Fibroblast of gingiva (primary cell): ENCODE results near the gene UGCG.
"Not testable (repeated sequence)": the region's sequence is repeated elsewhere in the genome, so short reads cannot be mapped to it uniquely, and the experiment has no call there.

Experiments used
- DNase-seq: peaks from one replicate; pipeline ENCODE4 v3.0.0-alpha.2; 2011; ENCODE audit warnings: low read depth

UGCG gene

DNA sequence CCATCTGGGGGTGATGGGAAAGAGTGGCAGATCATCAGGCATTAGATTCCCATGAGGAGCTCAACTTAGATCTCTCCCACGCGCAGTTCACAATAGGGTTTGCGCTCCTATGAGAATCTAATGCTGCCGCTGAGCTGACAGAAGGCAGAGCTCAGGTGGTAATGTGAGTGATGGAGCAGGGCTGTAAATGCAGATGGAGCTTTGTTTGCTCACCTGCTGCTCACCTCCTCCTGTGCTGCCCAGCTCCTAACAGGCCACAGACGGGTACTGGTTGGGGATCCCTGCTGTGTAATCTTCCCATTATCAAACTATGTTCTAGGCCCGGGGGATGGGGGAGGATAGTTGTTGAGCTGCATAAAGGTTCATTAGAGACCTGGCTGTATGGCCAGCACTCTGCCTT, 58.4 kb downstream of the UGCG start:
- no peak for DNase-seq

DNA sequence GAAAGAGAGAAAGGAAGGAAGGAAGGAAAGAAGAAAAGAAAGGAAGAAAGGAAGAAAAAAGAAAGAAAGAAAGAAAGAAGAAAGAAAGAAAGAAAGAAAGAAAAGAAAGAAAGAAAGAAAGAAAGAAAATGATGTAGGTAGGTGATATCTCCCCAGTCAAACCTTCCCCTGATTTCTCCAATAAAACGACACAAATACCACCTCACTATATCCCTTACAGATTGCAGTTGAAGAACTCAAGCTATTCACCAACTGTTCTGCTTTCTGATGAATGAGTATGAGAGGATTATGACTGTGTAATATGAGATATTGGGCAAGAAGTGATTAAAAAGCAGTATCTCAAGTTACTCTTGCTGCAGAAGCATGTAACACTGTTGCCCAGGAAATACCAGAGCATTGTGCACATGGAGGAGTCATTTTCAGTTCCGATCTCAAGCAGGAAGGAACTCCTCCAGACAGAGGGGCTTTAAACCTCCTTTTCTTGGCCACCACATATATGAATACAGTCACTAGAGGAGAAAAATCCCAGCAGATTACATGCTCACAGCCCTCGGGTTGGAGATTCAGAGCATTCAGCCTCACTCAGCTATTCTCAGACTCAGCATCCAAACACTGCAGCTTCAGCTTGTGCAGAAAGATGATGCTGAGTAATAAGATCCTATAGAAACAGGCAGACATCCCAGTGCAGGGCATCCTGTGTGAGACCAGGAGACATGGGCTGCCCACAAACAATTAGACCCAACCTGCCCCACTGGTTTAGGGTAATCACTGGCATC, 61.4 kb downstream of the UGCG start:
- peak; percentile 93 for DNase-seq

DNA sequence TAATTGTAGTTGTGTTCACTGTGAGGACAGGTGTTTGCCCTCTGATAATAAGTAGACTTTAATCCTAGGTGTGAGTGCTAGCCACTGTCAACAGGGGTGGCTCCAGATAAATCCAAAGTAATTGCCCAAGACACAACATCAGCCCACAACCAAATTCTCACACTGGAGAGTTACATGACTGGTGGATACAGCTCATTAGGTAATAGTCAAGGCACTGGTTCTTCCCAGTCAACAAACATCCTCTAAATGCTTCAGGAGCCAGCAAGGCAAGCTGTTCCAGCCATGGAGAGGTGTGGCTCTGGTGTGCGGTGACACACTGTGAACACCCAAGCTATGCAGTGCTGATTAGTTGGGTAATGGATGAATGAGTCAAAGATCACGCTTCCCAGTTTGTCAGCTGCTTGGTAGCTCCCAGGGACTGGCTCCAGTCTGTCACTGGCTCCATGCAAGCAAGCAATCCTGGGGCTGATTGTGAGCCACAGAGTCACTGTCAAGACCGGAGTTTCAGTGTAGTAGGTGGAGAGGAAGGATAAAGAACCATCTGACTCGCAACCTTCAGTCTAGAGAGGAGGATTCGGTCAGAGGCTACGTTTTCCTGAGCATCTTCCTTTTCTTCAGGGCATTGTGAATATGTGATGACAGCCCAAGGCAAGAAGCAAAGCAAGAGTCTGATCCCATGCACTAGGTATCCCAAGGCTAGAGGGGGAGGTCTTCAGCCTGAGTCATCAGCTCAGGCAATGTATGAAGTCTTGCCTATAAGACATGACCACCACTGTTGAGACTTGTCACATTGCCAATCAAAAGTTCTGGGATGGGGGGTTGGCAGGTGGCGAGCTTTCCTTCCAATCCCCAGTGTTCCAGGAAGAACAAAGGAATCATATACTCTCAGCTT, 63.1 kb downstream of the UGCG start:
- peak; percentile 82 for DNase-seq

DNA sequence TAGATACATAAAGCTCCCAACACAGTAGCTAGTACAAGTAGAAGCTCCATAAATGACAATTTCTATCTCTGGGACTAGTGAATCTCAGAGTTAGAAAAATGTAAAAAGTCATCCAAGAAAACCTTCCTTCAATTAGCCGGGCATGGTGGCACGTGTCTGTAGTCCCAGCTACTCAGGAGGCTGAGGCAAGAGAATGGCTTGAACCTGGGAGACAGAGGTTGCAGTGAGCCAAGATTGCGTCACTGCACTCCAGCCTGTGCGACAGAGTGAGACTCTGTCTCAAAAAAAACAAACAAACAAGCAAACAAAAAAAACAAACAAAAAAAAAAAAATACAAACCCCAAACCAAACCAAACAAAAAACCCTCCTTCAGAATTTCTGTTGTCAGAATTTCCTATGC, 63.9 kb downstream of the UGCG start:
- not testable (repeated sequence) for DNase-seq

DNA sequence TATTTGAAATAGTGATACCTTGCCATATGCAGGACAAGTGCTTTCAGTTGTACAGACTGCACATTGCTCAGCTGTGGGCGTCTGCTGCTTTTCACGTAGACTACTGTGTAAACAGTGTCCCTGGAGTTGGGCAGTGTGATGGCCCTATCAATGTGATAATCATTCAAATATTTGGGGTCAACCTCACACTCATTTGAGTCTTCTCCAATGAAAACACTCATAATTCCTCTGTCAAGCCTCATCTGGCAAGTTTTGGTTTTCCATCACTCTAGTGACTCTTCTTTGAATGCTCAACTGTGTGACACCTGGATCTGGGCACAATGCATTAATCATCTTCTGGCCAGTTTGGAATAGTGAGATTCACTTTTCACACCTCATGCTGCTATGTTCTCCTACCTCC, 64.4 kb downstream of the UGCG start:
- no peak for DNase-seq

DNA sequence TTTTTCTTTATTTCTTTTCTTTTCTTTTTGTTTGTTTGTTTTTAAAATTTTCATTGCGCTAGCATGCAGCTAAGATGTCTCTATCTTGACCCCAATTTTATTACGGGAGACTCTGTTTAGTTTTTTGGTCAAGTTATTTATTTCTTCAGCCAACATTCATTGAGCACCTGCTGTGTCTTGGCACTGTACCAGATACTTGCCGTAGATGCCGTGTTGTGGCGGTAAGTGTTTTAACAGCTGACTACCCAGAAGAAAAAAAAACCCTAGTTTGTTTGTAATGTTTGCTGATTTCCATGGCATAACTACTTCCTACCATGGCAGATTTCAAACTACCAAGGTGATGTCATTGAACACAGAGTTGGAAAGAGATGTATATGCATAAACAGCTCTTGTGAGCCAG, 65.0 kb downstream of the UGCG start:
- DNase-seq = no peak

DNA sequence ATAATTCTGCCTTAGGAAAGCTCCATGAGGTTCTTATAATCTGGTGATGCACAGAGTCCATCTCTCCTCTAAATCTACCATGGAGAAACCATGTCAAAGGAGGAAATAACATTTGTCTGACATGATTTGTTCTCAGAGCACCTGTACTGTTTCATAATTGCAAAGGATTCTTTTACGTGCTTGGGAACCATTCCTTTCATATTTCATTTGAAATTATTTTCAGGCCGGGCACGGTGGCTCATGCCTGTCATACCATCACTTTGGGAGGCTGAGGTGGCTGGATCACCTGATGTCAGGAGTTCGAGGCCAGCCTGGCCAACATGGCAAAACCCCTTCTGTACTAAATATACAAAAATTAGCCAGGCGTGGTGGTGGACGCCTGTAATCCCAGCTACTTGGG, 65.4 kb downstream of the UGCG start:
- DNase-seq = no peak

DNA sequence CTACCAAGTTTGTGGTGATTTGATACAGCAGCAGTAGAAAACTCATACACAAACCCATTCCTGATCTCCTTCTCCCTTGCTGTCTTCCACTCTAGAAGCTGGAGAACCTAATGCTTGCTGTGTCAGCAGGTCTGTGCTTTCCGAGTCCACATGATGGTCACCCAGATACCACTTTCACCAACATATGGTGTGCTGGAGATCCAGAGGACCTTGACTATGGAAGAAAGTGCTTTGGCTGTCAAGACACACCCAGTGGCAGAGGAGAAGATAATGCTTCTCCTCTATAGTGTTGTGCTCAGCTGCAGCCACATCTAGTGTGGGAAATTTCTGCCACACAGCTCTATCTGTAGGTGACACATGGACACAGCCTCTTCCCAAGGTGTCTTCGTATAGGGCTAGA, 67.4 kb downstream of the UGCG start:
- no peak for DNase-seq

DNA sequence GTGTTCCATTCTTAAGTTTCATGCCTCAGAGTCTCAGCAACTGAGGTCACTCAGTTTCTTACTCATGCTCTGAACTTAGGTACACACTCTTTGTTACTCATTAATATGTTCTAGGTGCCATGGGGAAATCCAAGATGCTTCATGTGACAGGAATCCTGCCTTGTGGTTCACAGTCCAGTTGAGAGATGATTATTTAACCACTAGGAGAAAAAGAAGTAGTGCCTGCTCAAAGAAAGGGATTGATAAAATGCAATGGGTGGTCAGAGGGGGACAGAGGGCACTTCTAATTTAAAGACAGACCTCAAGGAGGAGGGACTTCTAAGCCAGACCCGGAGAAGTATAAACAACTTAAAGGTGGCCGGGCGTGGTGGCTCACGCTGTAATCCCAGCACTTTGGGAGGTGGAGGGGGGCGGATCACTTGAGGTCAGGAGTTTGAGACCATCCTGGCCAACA, 69.0 kb downstream of the UGCG start:
- peak; percentile 80 for DNase-seq

DNA sequence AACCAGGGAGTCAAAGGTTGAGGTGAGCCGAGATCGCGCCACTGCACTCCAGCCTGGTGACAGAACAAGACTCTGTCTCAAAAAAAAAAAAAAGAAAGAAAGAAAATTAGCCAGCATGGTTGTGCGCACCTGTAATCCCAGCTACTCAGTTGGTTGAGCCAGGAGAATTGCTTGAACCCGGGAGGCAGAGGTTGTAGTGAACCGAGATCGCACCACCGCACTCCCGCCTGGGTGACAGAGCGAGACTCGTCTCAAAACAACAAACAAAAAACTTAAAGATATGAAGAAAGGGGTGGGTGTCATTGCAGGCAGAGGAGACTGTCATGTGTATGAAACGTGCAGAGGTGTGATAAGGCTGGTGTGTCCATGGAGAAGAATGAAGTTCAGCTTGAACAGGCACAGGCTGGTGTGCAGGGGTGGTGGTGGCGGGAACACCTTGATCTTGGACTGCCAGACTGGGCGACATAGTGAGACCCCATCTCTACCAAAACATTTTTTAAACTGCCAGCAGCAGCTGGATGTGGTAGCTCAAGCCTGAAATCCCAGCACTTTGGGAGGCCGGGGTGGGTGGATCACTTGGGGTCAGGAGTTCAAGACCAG, 69.6 kb downstream of the UGCG start:
- DNase-seq = no peak

DNA sequence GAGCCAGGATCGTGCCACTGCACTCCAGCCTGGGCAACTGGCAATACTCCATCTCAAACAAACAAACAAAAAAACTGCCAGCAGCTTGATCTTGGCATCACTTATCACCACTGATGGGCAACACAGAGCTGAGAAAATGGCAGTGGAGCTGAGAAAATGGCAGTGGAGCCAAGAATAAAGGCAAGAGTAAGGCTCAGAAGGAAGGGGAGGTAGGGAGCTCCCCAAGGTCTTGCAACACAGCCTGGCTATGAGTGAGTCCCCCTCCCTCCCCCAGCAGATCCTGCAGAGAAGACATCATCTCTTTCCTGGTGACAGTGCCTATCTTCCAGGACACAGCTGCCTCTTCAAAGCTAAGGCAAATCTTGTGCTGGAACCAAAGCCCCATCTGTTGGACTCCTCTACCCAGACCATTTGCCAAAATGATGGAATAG, 70.3 kb downstream of the UGCG start:
- DNase-seq = peak; percentile 36

DNA sequence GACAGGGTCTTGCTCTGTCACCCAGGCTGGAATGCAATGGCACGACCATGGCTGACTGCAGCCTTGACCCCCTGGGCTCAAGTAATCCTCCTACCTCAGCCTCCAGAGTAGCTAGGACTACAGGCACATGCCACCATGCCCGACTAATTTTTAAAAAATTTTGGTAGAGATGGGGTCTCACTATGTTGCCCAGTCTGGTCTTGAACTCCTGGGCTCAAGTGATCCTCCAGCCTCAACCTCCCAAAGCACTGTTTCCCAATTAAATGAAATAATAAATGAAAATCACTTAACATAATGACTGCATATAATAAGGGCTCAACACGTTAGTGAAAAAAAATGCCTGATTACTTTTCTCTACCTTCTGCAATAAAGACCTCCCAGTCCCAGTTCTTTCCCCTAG, 71.0 kb downstream of the UGCG start:
- DNase-seq = no peak

DNA sequence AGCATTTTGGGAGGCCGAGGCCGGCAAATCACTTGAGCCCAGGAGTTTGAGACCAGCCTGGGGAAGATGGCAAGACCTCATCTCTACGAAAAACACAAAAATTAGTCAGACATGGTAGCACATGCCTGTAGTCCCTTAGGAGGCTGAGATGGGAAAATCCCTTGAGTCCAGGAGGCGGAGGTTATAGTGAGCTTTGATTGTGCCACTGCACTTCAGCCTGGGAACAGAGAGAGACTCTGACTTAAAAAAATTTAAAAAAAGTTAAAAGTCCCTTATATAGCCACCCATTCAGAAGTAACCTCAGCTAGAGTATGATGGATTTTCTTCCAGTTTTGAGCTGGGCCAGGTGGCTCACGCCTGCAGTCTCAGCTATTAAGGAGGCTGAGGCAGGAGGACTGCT, 72.4 kb downstream of the UGCG start:
- DNase-seq = no peak

DNA sequence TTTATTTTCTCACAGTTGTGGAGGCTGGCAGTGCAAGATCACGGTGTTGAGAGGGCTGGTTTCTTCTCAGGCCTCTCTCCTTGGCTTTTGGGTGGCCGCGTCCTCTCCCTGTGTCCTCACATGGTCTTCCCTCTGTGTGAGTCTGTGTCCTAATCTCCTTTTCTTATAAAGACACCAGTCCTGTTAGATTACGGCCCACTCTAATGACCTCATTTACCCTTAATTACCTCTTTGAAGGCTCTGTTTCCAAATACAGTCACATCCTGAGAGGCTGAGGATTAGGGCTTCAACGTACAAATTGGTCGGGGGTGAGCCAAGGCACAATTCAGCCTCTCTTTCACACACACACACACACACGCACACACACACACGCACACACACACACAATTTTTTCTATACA, 73.0 kb downstream of the UGCG start:
- DNase-seq = no peak

DNA sequence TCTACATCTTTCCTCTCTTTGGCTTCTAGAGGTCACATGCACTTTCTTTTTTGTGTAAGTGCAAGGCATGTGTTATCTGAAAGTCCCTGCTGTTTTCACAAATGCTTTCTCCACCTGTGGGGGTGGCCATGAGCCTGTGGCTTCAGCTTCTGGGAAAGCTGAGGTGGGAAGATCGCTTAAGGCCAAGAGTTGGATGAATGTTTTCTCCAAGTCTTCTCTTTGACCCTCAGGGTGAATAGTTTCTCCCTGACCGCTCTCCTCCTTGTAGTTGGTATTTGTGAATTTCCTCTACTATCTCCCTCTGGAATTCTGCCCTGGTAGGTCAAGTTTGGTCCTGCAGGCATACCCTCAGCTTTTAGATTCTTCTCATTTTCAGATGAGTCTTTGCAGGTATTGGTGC, 74.2 kb downstream of the UGCG start:
- DNase-seq = no peak

DNA sequence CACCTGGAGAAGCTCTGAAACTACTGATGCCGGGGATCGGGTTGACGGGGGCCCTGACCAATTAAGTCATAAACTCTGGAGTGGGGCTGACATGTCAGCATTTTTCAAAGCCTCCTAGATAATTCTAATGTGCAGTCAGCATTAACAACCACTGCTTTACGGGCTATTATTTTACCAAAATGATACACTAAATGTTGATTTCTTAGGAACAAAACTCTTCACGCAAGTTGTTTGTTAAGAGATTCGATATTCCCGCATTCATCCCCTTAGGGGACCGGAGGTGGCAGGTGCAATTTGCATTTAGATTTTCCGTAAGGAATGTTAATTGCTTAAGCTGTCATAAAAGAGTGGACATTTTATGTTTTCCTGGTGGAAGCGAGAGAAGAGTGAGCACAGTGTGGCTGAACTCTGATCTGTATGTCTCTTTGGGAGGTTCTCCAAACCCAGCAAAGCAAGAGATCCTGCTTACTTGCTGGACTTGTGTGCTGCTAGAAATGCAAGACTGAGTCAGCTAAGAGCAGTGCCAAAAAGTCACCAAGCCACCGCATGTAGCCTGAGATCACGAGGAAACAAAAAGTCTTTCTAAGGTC, 77.6 kb downstream of the UGCG start:
- DNase-seq = peak; percentile 66

DNA sequence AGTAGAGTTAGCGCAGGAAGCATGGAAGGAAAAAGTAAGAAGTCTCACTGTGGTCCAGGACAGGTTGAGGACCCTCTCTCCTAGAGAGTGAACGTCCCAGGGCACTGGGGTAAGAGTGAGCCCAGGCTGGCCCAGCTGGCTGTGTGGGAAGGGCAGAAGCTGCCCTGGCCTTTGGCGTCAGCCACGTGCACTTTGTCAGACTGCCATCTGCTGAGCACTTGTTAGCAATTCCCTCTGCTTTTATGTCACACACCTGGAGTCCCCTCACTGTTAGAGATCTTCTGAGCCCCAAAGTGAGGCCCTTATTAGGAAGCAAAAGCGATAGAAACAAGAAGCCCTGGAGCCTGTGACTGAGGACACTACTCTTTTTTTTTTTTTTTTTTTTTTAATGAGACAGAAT, 79.1 kb downstream of the UGCG start:
- no peak for DNase-seq

DNA sequence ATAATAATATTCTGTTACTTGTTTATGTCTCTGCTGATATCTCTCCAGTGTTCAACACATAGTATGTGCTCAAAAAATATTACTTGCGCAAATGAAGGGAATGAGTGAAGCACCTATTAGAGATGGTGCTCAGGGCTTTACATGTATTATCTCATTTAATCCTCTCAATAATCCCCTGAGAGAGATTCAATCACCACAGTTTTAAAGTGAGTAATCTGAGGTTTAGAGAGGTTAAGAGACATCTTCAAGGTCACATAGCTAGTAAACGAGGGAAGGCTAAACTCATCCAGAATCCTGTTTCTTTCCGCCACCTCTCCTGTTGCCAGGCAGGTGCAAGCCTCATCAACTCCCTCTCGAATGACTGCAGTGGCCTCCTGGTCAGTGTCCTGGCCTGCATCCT, 82.0 kb downstream of the UGCG start:
- DNase-seq = no peak

DNA sequence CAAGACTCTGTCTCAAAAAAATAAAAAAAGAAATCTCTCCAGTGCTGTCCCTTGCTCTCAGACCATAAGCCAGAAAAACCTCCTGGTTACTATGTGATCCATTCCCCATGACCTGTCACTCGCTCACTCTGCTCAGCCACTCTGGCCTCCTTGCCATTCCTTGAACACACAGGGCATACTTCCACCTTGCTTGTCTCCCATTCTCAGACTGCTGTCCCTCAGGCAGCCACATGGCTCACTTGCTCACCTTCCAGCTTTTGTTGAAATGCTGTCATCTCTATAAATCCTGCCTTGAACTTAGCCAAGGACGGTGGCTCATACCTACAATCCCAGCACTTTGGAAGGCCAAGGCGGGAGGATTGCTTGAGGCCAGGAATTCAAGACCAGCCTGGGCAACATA, 82.9 kb downstream of the UGCG start:
- no peak for DNase-seq

DNA sequence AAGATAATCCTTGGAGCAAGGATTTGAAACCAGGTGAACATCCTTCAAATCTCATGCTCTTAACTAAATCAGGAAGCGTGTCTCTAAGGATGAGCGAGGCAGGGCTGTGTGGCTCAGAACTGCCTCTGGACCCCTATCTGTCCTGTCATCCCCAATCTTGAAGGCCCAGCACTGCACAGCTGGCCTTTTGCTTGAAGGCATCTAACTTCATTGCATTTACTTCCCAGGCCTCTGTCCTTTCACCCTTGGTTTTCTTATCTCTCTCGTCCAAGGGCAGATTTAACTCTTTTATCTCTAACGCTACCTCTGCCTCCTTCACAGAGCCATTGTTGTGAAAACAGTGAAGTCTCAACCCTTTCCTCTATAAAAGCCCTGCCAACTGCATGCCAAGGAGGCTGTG, 83.8 kb downstream of the UGCG start:
- DNase-seq = no peak

DNA sequence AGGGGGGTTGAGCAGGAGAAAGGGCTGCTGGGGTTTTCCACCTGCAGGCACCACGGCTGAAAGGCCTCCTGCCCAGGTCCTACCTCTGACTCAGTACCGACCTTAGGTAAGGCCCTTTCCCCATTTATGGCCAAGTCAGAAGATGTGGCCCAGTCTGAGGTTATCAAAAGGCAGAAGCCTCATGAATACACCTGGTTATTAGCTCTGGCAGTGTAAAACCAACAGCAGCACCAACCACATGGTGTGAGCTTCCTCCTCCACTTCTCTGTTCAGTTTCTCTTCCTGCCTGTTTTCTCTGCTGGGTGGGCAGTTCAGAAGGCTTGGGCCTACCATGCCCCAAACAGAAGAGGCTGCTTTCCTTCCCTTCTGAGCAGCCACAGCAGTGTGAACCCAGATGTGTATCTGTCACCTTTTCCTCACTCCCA, 86.9 kb downstream of the UGCG start:
- no peak for DNase-seq

DNA sequence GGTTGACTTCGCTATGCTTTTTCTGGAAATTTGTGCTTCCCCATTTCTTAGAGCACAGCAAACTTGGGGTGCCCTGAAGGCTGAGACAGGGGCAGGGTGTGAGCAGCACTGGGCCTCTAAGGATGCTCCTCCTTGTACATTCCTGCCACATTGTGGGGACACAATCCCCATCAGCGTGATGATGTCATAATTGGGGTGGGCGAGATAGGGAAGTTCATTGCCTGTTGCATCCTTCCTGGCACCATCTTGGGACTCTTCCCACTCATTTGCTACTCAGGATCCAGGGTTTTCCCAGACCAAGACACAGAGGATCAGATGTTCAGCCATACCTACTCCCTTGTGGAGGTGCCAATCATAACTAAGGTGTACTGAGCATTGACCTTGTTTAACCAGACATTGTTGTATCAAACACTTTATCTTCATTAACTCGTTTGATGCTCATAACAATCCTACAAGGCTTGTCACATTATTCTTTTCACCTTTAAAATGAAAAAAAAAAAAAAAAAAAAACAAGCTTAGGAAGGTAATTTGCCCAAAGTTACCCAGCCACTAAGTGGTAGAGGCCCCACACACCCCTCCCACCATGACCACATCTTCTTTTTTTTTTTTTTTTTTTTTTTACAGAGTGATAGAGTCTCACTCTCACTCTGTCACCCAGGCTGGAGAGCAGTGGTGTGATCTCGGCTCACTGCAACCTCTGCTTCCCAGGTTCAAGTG, 87.6 kb downstream of the UGCG start:
- no peak for DNase-seq
